Measurements from ENCODE around the gene ZBTB24.
"Not testable (repeated sequence)": the region's sequence is repeated elsewhere in the genome, so short reads cannot be mapped to it uniquely, and the experiment has no call there.

ZBTB24 gene

GRCh38 chr6:109482905-109483734 is at the start of gene ZBTB24:
Gene ZBTB24 (minus strand): TSS chr6:109483219. CDS start chr6:109482026, 1,193 bp downstream.
- peak; percentile 93 for DNase-seq (ENCODE audit: low spot score)

GRCh38 chr6:109531446-109531845 is 48.4 kb upstream of the ZBTB24 start:
- no peak for DNase-seq (ENCODE audit: low spot score)

GRCh38 chr6:109527989-109528388 is 45.0 kb upstream of the ZBTB24 start:
- DNase-seq (ENCODE audit: low spot score), result no peak

- peak; percentile 68 for DNase-seq (ENCODE audit: low spot score)
Observed at GRCh38 chr6:109526905-109527628, 44.0 kb upstream of the ZBTB24 start.

GRCh38 chr6:109524129-109524528 is 41.1 kb upstream of the ZBTB24 start:
- DNase-seq (ENCODE audit: low spot score), result no peak

GRCh38 chr6:109523478-109523877 is 40.5 kb upstream of the ZBTB24 start:
- peak; percentile 16 for DNase-seq (ENCODE audit: low spot score)

- no peak for DNase-seq (ENCODE audit: low spot score)
Observed at GRCh38 chr6:109521080-109521479, 38.1 kb upstream of the ZBTB24 start.

GRCh38 chr6:109519647-109520046 is 36.6 kb upstream of the ZBTB24 start:
- DNase-seq (ENCODE audit: low spot score), result not testable (repeated sequence)

- no peak for DNase-seq (ENCODE audit: low spot score)
Observed at GRCh38 chr6:109516929-109517328, 33.9 kb upstream of the ZBTB24 start.

GRCh38 chr6:109515781-109516409 is 32.9 kb upstream of the ZBTB24 start:
- DNase-seq (ENCODE audit: low spot score), result no peak

GRCh38 chr6:109514946-109515345 is 31.9 kb upstream of the ZBTB24 start:
- DNase-seq (ENCODE audit: low spot score), result no peak

GRCh38 chr6:109513571-109514071 is 30.6 kb upstream of the ZBTB24 start:
- peak; percentile 87 for DNase-seq (ENCODE audit: low spot score)

- DNase-seq (ENCODE audit: low spot score), result no peak
Observed at GRCh38 chr6:109512271-109512817, 29.3 kb upstream of the ZBTB24 start.

GRCh38 chr6:109511832-109512231 is 28.8 kb upstream of the ZBTB24 start:
- DNase-seq (ENCODE audit: low spot score), result peak; percentile 14

GRCh38 chr6:109510358-109510757 is 27.3 kb upstream of the ZBTB24 start:
- DNase-seq (ENCODE audit: low spot score), result no peak

- DNase-seq (ENCODE audit: low spot score), result no peak
Observed at GRCh38 chr6:109508166-109508860, 25.3 kb upstream of the ZBTB24 start.

- no peak for DNase-seq (ENCODE audit: low spot score)
Observed at GRCh38 chr6:109507490-109508072, 24.6 kb upstream of the ZBTB24 start.

- DNase-seq (ENCODE audit: low spot score), result no peak
Observed at GRCh38 chr6:109506841-109507240, 23.8 kb upstream of the ZBTB24 start.

- no peak for DNase-seq (ENCODE audit: low spot score)
Observed at GRCh38 chr6:109506314-109506713, 23.3 kb upstream of the ZBTB24 start.

- no peak for DNase-seq (ENCODE audit: low spot score)
Observed at GRCh38 chr6:109503327-109504224, 20.6 kb upstream of the ZBTB24 start.

Data from kidney tubule cell (primary cell).